ENCODE measurements around the gene ITPR1. TPM values are rescaled to one million over a fixed set of nuclear protein-coding genes. Genes with fewer than 3 reads are reported as not detected.

Gene ITPR1
- polyA plus RNA-seq, 1 donor from 2014 or later: 2.1 TPM

DNA sequence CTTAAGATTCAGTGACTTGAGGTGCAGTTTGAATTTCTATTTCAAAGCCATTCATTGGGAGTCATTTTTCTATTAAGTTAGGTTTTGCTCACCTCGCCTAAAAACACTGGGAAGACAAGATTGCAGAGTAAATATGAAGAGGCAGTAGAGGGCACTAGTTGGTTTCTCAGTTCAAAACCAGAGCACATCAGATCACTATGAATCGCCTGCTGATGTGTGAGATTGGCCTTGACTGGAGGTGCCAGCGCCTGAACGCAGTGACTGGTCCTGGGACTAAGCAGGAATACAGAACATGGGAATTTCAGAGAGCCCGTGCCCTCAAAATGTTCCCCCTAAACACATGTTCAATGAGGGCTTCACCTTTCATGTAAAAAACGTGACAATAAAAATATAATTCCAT lies 229.0 kb downstream of the ITPR1 start:
- Histone ChIP-seq H3K27ac (ENCODE audit: low read length) (no peak overlapping the region), H3K9ac (ENCODE audit: low read length) (no peak overlapping the region), H3F3A (ENCODE audit: insufficient read depth, low read length, poor library complexity, severe bottlenecking) (no peaks in the 10 kb centered on the region), H4K20me1 (ENCODE audit: insufficient read depth) (no peaks in the 10 kb centered on the region), H3K9me3 (ENCODE audit: low read length) (no peaks in the 10 kb centered on the region), H3K36me3 (ENCODE audit: insufficient read depth, low read length) (no peaks in the 10 kb centered on the region), H3K4me2 (ENCODE audit: low read length) (no peak overlapping the region), H3K4me3 (ENCODE audit: low read length) (no peak overlapping the region), H2AFZ (ENCODE audit: low read depth, low read length) (no peak overlapping the region), H3K27me3 (ENCODE audit: insufficient read depth, low read depth, low read length) (no peaks in the 10 kb centered on the region), H3K9me2 (ENCODE audit: insufficient read depth, low read length) (no peaks in the 10 kb centered on the region), H3K79me2 (replicated peaks; ENCODE audit: insufficient read depth, low read length) (no peaks in the 10 kb centered on the region)
- TF ChIP-seq EP300 (conservative IDR thresholded peaks at IDR 0.05; ENCODE audit: poor library complexity, severe bottlenecking): no peak
- TF ChIP-seq REST (IDR thresholded peaks at IDR 0.05; ENCODE audit: borderline replicate concordance): no peak
- no peak for TF ChIP-seq POLR2AphosphoS5 (IDR thresholded peaks at IDR 0.05)
- peak; percentile 73 for TF ChIP-seq SMC3 (conservative IDR thresholded peaks at IDR 0.05; ENCODE audit: poor library complexity)
- TF ChIP-seq TAF1 (IDR thresholded peaks at IDR 0.05; ENCODE audit: low read depth): no peak
- TF ChIP-seq, protein P1, sequence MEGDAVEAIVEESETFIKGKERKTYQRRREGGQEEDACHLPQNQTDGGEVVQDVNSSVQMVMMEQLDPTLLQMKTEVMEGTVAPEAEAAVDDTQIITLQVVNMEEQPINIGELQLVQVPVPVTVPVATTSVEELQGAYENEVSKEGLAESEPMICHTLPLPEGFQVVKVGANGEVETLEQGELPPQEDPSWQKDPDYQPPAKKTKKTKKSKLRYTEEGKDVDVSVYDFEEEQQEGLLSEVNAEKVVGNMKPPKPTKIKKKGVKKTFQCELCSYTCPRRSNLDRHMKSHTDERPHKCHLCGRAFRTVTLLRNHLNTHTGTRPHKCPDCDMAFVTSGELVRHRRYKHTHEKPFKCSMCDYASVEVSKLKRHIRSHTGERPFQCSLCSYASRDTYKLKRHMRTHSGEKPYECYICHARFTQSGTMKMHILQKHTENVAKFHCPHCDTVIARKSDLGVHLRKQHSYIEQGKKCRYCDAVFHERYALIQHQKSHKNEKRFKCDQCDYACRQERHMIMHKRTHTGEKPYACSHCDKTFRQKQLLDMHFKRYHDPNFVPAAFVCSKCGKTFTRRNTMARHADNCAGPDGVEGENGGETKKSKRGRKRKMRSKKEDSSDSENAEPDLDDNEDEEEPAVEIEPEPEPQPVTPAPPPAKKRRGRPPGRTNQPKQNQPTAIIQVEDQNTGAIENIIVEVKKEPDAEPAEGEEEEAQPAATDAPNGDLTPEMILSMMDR (IDR thresholded peaks at IDR 0.05; ENCODE audit: poor library complexity, severe bottlenecking): peak; percentile 72
- peak; percentile 72 for TF ChIP-seq RAD21 (conservative IDR thresholded peaks at IDR 0.05)
- TF ChIP-seq EZH2 (IDR thresholded peaks at IDR 0.05; ENCODE audit: borderline replicate concordance, insufficient read depth, low read length, poor library complexity, severe bottlenecking): no peak
- TF ChIP-seq MXI1 (conservative IDR thresholded peaks at IDR 0.05; ENCODE audit: poor library complexity, severe bottlenecking): no peak

- Histone ChIP-seq H3F3A (ENCODE audit: insufficient read depth, low read length, poor library complexity, severe bottlenecking) (no peaks in the 10 kb centered on the region), H3K27ac (ENCODE audit: low read length) (no peak overlapping the region), H3K9me3 (ENCODE audit: low read length) (no peaks in the 10 kb centered on the region), H3K27me3 (ENCODE audit: insufficient read depth, low read depth, low read length) (no peaks in the 10 kb centered on the region), H3K4me2 (ENCODE audit: low read length) (no peak overlapping the region), H3K36me3 (ENCODE audit: insufficient read depth, low read length) (no peaks in the 10 kb centered on the region), H2AFZ (ENCODE audit: low read depth, low read length) (no peak overlapping the region), H3K79me2 (replicated peaks; ENCODE audit: insufficient read depth, low read length) (no peaks in the 10 kb centered on the region), H4K20me1 (ENCODE audit: insufficient read depth) (no peaks in the 10 kb centered on the region), H3K9ac (ENCODE audit: low read length) (no peak overlapping the region), H3K9me2 (ENCODE audit: insufficient read depth, low read length) (no peaks in the 10 kb centered on the region), H3K4me3 (ENCODE audit: low read length) (no peak overlapping the region)
- no peak for TF ChIP-seq REST (IDR thresholded peaks at IDR 0.05; ENCODE audit: borderline replicate concordance)
- TF ChIP-seq MXI1 (conservative IDR thresholded peaks at IDR 0.05; ENCODE audit: poor library complexity, severe bottlenecking): no peak
- TF ChIP-seq, protein P1 (IDR thresholded peaks at IDR 0.05; ENCODE audit: poor library complexity, severe bottlenecking): no peak
- TF ChIP-seq EP300 (conservative IDR thresholded peaks at IDR 0.05; ENCODE audit: poor library complexity, severe bottlenecking): no peak
- TF ChIP-seq POLR2AphosphoS5 (IDR thresholded peaks at IDR 0.05): no peak
- no peak for TF ChIP-seq TAF1 (IDR thresholded peaks at IDR 0.05; ENCODE audit: low read depth)
- TF ChIP-seq SMC3 (conservative IDR thresholded peaks at IDR 0.05; ENCODE audit: poor library complexity): no peak
- no peak for TF ChIP-seq EZH2 (IDR thresholded peaks at IDR 0.05; ENCODE audit: borderline replicate concordance, insufficient read depth, low read length, poor library complexity, severe bottlenecking)
- TF ChIP-seq RAD21 (conservative IDR thresholded peaks at IDR 0.05): no peak
Measured at GRCh38 chr3:4724051-4724629, 231.0 kb downstream of the ITPR1 start.

All from neural cell (in vitro differentiated cells).